Body of pancreas (tissue), 4 donors: ENCODE measurements around the gene POLA2.

ENCODE experiments used
- CTCF ChIP-seq, 7 experiments: fragments of 450-650 bp in 4 of 7; fragments of 200-600 bp in 3 of 7; sonication (generic) in 3 of 7; IDR thresholded peaks; one replicate each; pipeline ENCODE4 v1.5.1; 2016 to 2019; ENCODE audit warnings: antibody characterized with exemption in 7 of 7
- POLR2A ChIP-seq, 3 donors: fragments of 450-650 bp; IDR thresholded peaks; one replicate each; pipeline ENCODE4 v1.6.1; 2016; ENCODE audit warnings: antibody characterized with exemption in 3 of 3, mild to moderate bottlenecking in 2 of 3

- no peak for TF ChIP-seq CTCF (IDR thresholded peaks at IDR 0.05)
- no peak for TF ChIP-seq POLR2A (IDR thresholded peaks at IDR 0.05)
Observed at GRCh38 chr11:65295001-65295400, 33.2 kb downstream of the POLA2 start.
